Measurements from ENCODE around the gene DMXL2. TPM values are rescaled to one million over a fixed set of nuclear protein-coding genes. Genes with fewer than 3 reads are reported as not detected.
"Not testable (repeated sequence)": the region's sequence is repeated elsewhere in the genome, so short reads cannot be mapped to it uniquely, and the experiment has no call there.

Gene DMXL2
- total RNA-seq, 2 experiments from 2014 or later, result 5.9 to 7.0 TPM

DNA sequence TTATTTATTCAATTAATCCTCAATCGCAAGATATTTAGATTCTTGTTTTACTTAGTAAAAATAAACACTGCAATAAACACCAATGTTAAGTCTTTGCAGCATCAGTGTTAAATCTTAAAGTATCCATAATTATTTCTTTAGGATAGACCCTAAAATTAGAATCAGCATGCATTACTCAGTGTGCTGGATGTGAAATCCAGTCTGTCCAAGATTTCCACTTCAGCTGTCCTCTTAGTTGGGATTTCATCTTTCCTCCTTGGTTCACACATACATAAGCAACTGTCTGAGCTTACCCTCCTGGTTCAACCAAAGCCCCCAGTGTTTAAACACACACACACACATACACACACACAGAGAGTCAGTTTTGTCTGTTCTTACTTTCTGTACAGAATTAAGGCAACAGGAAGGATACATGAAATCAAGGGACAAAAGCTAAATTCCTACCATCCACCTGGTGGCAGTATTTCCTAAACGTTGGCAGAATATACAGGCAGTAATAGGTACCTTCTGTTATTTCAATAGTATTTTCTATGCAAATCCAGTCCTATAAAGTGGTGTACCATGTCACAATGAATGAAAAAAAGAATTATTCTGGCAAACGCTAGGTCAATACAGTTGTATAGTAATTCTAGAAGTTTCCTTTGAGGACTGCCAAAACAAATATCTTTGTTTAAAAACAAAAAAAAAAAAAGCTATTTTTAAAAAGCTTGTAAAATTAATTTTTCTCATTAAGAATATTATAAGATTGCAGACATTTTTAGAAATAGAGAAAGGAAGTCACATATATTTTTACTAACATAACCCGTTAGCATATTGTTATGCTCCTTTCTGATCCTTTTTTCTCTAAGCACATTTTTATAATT is 27.3 kb upstream of the DMXL2 start:
- no peak overlapping the region for H3K4me3 Mint-ChIP-seq
- POLR2A ChIA-PET, result interaction anchor here (0.6 to 1.0 kb wide), 3 partner anchors 88 to 127 kb away, joined by 3 to 9 read pairs (median 4); partner anchors contain the start of gene LYSMD2
- no peaks in the 10 kb centered on the region for H3K4me1 Mint-ChIP-seq
- H3K27ac Mint-ChIP-seq, result no peak overlapping the region
- intact Hi-C loops (cut with DNase I, micrococcal nuclease), result loop anchor here (1.0 to 10.0 kb wide), 3 partner anchors 126 to 265 kb away; no protein-coding TSS in a partner anchor
- CTCF ChIA-PET, result interaction anchor here (0.6 to 8.7 kb wide), 47 partner anchors 8 to 417 kb away, joined by 3 to 285 read pairs (median 5); partner anchors contain the start of genes DMXL2, LYSMD2 and SCG3
- H3K9me3 Mint-ChIP-seq (ENCODE audit: low read depth), result no peaks in the 10 kb centered on the region
- peak; percentile 44 for DNase-seq
- H3K27me3 Mint-ChIP-seq, result no peaks in the 10 kb centered on the region
- ATAC-seq, result peak; percentile 74
- H3K36me3 Mint-ChIP-seq (ENCODE audit: low read depth), result no peaks in the 10 kb centered on the region

GRCh38 chr15:51648643-51649042 is 26.1 kb upstream of the DMXL2 start:
- DNase-seq; ATAC-seq; H3K36me3 Mint-ChIP-seq (ENCODE audit: low read depth); H3K4me3 Mint-ChIP-seq; POLR2A ChIA-PET; H3K9me3 Mint-ChIP-seq (ENCODE audit: low read depth); H3K27ac Mint-ChIP-seq; H3K4me1 Mint-ChIP-seq; H3K27me3 Mint-ChIP-seq: not testable (repeated sequence)
- intact Hi-C loops (cut with DNase I, micrococcal nuclease), result loop anchor here (10.0 kb wide), 2 partner anchors 246 to 266 kb away; no protein-coding TSS in a partner anchor
- CTCF ChIA-PET, result interaction anchor here (2.0 to 8.7 kb wide), 5 partner anchors 10 to 127 kb away, joined by 5 to 285 read pairs (median 13); partner anchors contain the start of gene LYSMD2

DNA sequence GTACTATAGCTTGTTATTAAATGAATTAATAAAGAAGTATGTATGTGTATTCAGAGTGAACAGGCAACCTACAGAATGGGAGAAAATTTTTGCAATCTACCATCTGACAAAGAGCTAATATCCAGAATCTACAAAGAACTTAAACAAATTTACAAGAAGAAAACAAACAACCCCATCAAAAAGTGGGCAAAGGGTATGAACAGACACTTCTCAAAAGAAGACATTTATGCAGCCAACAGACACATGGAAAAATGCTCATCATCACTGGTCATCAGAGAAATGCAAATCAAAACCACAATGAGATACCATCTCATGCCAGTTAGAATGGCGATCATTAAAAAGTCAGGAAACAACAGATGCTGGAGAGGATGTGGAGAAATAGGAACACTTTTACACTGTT is 25.5 kb upstream of the DMXL2 start:
- intact Hi-C loops (cut with DNase I, micrococcal nuclease), result loop anchor here (10.0 kb wide), 2 partner anchors 247 to 267 kb away; no protein-coding TSS in a partner anchor
- DNase-seq, result not testable (repeated sequence)

GRCh38 chr15:51647128-51647562 is 24.6 kb upstream of the DMXL2 start:
- Mint-ChIP-seq H3K27me3 (no peaks in the 10 kb centered on the region), H3K27ac (no peak overlapping the region), H3K9me3 (ENCODE audit: low read depth) (no peaks in the 10 kb centered on the region), H3K4me1 (no peaks in the 10 kb centered on the region), H3K36me3 (ENCODE audit: low read depth) (no peaks in the 10 kb centered on the region), H3K4me3 (no peak overlapping the region)
- POLR2A ChIA-PET, result no interaction called here
- DNase-seq (no peak), ATAC-seq (no peak)
- intact Hi-C loops (cut with DNase I, micrococcal nuclease), result loop anchor here (10.0 kb wide), 2 partner anchors 248 to 268 kb away; no protein-coding TSS in a partner anchor
- CTCF ChIA-PET, result interaction anchor here (0.6 to 8.7 kb wide), 4 partner anchors 9 to 129 kb away, joined by 3 to 285 read pairs (median 4); no protein-coding TSS in a partner anchor

More for the DNA sequence above, 25.5 kb upstream of the DMXL2 start:
- H3K27me3 Mint-ChIP-seq; H3K9me3 Mint-ChIP-seq (ENCODE audit: low read depth); H3K4me3 Mint-ChIP-seq; H3K36me3 Mint-ChIP-seq (ENCODE audit: low read depth); H3K27ac Mint-ChIP-seq; ATAC-seq; H3K4me1 Mint-ChIP-seq; POLR2A ChIA-PET: not testable (repeated sequence)
- CTCF ChIA-PET, result interaction anchor here (1.1 to 8.7 kb wide), 3 partner anchors 109 to 128 kb away, joined by 3 to 285 read pairs (median 22); no protein-coding TSS in a partner anchor

- CTCF ChIA-PET, result no interaction called here
Measured at GRCh38 chr15:51642696-51643095, 20.1 kb upstream of the DMXL2 start.

GRCh38 chr15:51641490-51642130 is 19.0 kb upstream of the DMXL2 start:
- Mint-ChIP-seq H3K27me3 (peaks cover 2% of the 10 kb centered on the region), H3K27ac (no peak overlapping the region), H3K36me3 (ENCODE audit: low read depth) (no peaks in the 10 kb centered on the region), H3K9me3 (ENCODE audit: low read depth) (no peaks in the 10 kb centered on the region), H3K4me1 (no peaks in the 10 kb centered on the region), H3K4me3 (no peak overlapping the region)
- DNase-seq (no peak), ATAC-seq (no peak)
- POLR2A ChIA-PET, result no interaction called here
- CTCF ChIA-PET, result interaction anchor here (0.7 to 1.6 kb wide), 4 partner anchors 8 to 135 kb away, joined by 3 to 14 read pairs (median 8); no protein-coding TSS in a partner anchor
- intact Hi-C loops (cut with DNase I, micrococcal nuclease), result loop anchor here (10.0 kb wide), 2 partner anchors 253 to 273 kb away; no protein-coding TSS in a partner anchor

More at GRCh38 chr15:51642696-51643095, 20.1 kb upstream of the DMXL2 start:
- Mint-ChIP-seq H3K27ac (no peak overlapping the region), H3K9me3 (ENCODE audit: low read depth) (no peaks in the 10 kb centered on the region), H3K36me3 (ENCODE audit: low read depth) (no peaks in the 10 kb centered on the region), H3K4me3 (no peak overlapping the region), H3K4me1 (no peaks in the 10 kb centered on the region), H3K27me3 (peaks cover 2% of the 10 kb centered on the region)
- ATAC-seq (no peak), DNase-seq (no peak)
- intact Hi-C loops (cut with DNase I, micrococcal nuclease), result loop anchor here (10.0 kb wide), 2 partner anchors 252 to 272 kb away; no protein-coding TSS in a partner anchor
- POLR2A ChIA-PET, result no interaction called here

GRCh38 chr15:51634591-51635198 is 12.1 kb upstream of the DMXL2 start:
- POLR2A ChIA-PET, result no interaction called here
- no peak overlapping the region for H3K27ac Mint-ChIP-seq
- intact Hi-C loops (cut with DNase I, micrococcal nuclease), result no loop called here
- H3K4me1 Mint-ChIP-seq, result peaks cover 5% of the 10 kb centered on the region
- no peaks in the 10 kb centered on the region for H3K36me3 Mint-ChIP-seq (ENCODE audit: low read depth)
- DNase-seq (peak; percentile 23), ATAC-seq (peak; percentile 66)
- CTCF ChIA-PET, result interaction anchor here (1.4 to 4.5 kb wide), 2 partner anchors 15 to 142 kb away, joined by 4 to 13 read pairs; no protein-coding TSS in a partner anchor
- H3K27me3 Mint-ChIP-seq, result peaks cover 5% of the 10 kb centered on the region
- H3K9me3 Mint-ChIP-seq (ENCODE audit: low read depth), result no peaks in the 10 kb centered on the region
- H3K4me3 Mint-ChIP-seq, result no peak overlapping the region

- H3K4me3 Mint-ChIP-seq, result no peak overlapping the region
- H3K9me3 Mint-ChIP-seq (ENCODE audit: low read depth), result no peaks in the 10 kb centered on the region
- no peak for DNase-seq
- H3K27ac Mint-ChIP-seq, result no peak overlapping the region
- ChIA-PET POLR2A (no interaction called here), CTCF (no interaction called here)
- H3K36me3 Mint-ChIP-seq (ENCODE audit: low read depth), result no peaks in the 10 kb centered on the region
- H3K27me3 Mint-ChIP-seq, result peaks cover 8% of the 10 kb centered on the region
- intact Hi-C loops (cut with DNase I, micrococcal nuclease), result no loop called here
- ATAC-seq, result no peak
- H3K4me1 Mint-ChIP-seq, result peaks cover 1% of the 10 kb centered on the region
Measured at GRCh38 chr15:51629612-51630011, 7.0 kb upstream of the DMXL2 start.

GRCh38 chr15:51625236-51625635 is 2.7 kb upstream of the DMXL2 start:
- peaks cover 17% of the 10 kb centered on the region for H3K4me1 Mint-ChIP-seq
- peaks cover 19% of the 10 kb centered on the region for H3K27me3 Mint-ChIP-seq
- H3K4me3 Mint-ChIP-seq, result no peak overlapping the region
- ChIA-PET POLR2A (no interaction called here), CTCF (interaction anchor here (2.8 kb wide), 1 partner anchor 151 kb away, joined by 13 read pairs; no protein-coding TSS in a partner anchor)
- ATAC-seq, result no peak
- no peak for DNase-seq
- intact Hi-C loops (cut with DNase I, micrococcal nuclease), result no loop called here
- no peak overlapping the region for H3K27ac Mint-ChIP-seq
- H3K36me3 Mint-ChIP-seq (ENCODE audit: low read depth), result no peaks in the 10 kb centered on the region
- H3K9me3 Mint-ChIP-seq (ENCODE audit: low read depth), result no peaks in the 10 kb centered on the region

DNA sequence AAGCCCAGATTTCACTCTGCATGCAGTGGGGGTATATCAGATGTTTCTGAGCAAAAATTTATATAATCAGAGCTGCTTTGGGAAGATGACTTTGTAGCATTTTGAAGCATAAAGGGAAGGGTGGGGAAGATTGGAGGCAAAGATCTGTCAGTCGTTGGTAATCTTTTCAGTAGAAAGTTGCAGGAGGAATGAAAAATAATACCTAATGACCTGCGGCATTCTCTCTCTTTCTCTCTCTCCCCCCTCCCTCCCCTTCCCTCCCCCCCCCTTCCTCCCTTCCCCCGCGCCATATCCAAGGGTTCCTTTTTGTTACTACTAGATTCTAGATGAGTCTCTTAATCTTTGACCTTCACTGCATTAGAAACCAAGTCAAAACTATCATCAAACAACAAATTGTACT is 1.5 kb upstream of the DMXL2 start:
- no peak overlapping the region for H3K27ac Mint-ChIP-seq
- ATAC-seq (no peak), DNase-seq (no peak)
- ChIA-PET POLR2A (no interaction called here), CTCF (no interaction called here)
- no peaks in the 10 kb centered on the region for H3K9me3 Mint-ChIP-seq (ENCODE audit: low read depth)
- H3K4me1 Mint-ChIP-seq, result peaks cover 21% of the 10 kb centered on the region
- intact Hi-C loops (cut with DNase I, micrococcal nuclease), result loop anchor here in 1 of 2 experiments (5.0 kb wide), 1 partner anchor 113 kb away; the partner anchor contains the start of gene LYSMD2
- no peaks in the 10 kb centered on the region for H3K36me3 Mint-ChIP-seq (ENCODE audit: low read depth)
- no peak overlapping the region for H3K4me3 Mint-ChIP-seq
- H3K27me3 Mint-ChIP-seq, result peaks cover 20% of the 10 kb centered on the region

Data from activated CD4-positive, alpha-beta T cell treated with anti-CD3 and anti-CD28 coated beads for 36 hours (primary cell).